HG02885 (cell line): ENCODE measurements around the gene ALG12.
A peak's percentile ranks its signal among the peaks of the same experiment; 100 is the strongest.
"Not testable (repeated sequence)": the region's sequence is repeated elsewhere in the genome, so short reads cannot be mapped to it uniquely, and the experiment has no call there.

Source experiments
- ATAC-seq: cut with Tn5 transposase; IDR thresholded peaks from one replicate; pipeline ENCODE4 v1.9.1; 2021; ENCODE audit warnings: mild to moderate bottlenecking; ENCODE audit not compliant: unreplicated experiment, poor library complexity

ALG12 gene

GRCh38 chr22:49947296-49947622 lies 29.0 kb upstream of the ALG12 start:
- no peak for ATAC-seq

DNA sequence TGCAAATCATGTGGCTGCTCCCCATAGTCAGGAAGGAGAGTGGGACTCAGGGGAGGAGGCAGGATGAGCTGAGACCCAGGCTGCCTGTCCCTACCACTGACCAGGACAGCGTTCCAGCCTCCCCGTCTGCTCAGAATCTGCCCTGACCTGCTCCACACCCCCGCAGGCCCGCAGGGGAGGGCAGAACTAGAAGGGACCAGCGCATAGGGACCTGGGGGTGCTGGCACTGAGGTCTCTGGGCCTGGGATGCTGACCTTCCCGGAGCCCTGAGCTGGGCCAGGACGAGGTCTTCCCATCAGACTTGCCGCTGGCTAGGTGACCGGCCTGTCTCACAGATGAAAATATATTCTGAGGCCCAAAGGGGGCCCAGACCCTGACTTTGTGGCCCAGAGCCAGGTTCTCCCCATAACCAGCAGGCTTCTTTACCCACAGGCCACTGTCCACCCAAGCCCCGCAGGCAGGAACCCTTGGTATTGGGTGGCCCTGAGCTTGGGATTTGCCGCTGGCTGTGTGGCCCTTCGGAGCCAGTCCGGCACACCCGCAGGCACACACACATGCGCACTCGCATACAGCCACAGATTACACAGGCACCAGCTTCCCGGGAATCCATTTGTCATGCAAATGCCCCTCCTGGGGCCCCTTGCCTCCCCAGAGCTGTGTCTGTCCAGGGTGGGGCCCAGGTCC lies 28.5 kb upstream of the ALG12 start:
- ATAC-seq, result no peak

DNA sequence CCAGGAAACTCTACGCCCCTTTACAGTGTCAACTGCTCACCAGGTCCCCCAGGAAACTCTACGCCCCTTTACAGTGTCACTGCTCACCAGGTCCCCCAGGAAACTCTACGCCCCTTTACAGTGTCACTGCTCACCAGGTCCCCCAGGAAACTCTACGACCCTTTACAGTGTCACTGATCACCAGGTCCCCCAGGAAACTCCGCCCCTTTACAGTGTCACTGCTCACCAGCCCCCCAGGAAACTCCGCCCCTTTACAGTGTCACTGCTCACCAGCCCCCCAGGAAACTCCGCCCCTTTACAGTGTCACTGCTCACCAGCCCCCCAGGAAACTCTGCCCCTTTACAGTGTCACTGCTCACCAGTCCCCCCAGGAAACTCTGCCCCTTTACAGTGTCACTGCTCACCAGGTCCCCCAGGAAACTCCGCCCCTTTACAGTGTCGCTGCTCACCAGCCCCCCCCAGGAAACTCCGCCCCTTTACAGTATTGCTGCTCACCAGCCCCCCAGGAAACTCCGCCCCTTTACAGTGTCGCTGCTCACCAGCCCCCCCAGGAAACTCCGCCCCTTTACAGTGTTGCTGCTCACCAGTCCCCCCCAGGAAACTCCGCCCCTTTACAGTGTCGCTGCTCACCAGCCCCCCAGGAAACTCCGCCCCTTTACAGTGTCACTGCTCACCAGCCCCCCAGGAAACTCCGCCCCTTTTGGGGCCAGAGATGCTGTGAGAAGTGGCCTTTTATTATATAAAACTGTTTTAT lies 27.0 kb upstream of the ALG12 start:
- not testable (repeated sequence) for ATAC-seq

GRCh38 chr22:49944399-49944891 lies 26.2 kb upstream of the ALG12 start:
- no peak for ATAC-seq

- no peak for ATAC-seq
These were observed 25.6 kb upstream of the ALG12 start for GRCh38 chr22:49943771-49944398.

DNA sequence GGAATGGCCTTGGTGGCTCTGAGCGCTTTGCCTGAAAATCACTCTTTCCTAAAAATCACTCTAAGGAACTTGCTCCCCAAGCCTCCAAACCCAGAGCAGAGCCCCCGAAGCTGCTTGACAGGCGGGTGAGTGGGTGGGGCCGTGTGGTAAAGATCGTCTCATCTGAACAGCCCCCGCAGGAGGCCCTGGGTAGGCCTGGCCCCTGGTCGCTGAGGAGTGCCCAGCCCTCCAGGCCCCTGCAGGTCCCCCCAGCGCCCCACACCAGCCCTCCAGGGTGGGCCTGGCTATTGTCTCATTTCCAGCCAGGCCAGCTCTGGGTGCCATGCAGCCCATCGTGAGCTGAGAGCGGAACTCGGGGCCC lies 25.1 kb upstream of the ALG12 start:
- ATAC-seq, result no peak

DNA sequence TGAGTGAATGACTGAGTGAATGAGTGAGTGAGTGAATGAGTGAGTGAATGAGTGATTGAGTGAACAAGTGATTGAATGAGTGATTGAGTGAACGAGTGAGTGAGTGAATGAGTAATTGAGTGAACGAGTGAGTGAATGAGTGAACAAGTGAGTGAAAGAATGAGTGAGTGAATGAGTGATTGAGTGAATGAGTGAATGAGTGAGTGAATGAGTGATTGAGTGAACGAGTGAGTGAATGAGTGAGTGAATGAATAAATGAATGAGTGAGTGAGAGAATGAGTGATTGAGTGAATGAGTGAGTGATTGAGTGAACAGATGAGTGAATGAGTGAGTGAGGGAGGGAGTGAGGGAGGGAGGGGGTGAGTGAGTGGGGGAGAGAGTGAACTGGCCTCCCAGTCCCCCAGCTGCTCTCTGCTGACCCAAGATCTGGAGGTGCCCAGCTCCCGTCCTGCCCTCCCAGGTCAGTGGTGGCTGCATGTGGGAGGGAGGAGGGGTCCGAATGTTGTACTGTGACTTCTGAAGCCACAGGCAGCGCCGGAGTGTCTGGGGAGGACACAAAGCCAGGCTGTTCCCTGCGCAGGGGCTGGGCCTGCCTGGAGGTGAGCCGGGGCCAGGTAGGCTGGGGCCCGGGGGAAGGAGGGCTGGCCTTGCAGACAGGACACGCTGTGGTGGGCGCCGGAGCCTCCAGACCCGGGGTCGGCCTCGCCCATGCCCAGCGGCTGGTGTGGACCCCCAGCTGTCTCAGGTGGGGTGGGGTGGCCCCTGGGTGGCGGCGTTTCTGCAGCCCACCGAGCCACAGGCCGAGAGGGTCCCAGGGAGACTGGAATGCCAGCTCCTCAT lies 24.5 kb upstream of the ALG12 start:
- no peak for ATAC-seq

- no peak for ATAC-seq
These were observed 23.5 kb upstream of the ALG12 start for GRCh38 chr22:49941507-49942316.

DNA sequence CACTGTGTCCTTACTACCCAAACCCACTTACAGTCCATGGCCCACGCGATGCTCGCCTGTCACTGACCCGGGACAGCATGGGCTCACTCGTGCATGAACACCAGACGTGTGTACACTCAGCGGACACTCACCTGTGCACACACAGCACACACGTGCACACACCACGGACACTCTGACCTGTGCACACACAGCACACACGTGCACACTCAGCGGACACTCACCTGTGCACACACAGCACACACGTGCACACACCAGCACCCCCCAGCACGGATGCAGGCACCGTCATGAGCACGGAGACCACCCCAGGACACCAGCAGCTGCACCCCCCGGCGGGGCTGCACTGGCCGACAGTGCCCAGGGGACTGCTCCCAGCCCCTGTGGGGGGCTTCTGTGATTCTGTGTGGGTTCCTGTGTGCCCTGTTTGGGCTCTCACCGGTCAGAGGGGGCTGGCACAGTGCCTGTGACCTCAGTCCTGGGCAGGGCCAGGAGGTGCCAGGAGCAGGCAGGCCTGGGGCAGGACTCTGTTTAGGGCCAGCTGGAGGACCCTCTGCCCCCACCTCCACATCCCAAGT lies 20.4 kb upstream of the ALG12 start:
- ATAC-seq, result no peak

- no peak for ATAC-seq
These were observed 19.7 kb upstream of the ALG12 start for GRCh38 chr22:49937758-49938564.

- ATAC-seq, result no peak
These were observed 18.9 kb upstream of the ALG12 start for GRCh38 chr22:49936973-49937757.

DNA sequence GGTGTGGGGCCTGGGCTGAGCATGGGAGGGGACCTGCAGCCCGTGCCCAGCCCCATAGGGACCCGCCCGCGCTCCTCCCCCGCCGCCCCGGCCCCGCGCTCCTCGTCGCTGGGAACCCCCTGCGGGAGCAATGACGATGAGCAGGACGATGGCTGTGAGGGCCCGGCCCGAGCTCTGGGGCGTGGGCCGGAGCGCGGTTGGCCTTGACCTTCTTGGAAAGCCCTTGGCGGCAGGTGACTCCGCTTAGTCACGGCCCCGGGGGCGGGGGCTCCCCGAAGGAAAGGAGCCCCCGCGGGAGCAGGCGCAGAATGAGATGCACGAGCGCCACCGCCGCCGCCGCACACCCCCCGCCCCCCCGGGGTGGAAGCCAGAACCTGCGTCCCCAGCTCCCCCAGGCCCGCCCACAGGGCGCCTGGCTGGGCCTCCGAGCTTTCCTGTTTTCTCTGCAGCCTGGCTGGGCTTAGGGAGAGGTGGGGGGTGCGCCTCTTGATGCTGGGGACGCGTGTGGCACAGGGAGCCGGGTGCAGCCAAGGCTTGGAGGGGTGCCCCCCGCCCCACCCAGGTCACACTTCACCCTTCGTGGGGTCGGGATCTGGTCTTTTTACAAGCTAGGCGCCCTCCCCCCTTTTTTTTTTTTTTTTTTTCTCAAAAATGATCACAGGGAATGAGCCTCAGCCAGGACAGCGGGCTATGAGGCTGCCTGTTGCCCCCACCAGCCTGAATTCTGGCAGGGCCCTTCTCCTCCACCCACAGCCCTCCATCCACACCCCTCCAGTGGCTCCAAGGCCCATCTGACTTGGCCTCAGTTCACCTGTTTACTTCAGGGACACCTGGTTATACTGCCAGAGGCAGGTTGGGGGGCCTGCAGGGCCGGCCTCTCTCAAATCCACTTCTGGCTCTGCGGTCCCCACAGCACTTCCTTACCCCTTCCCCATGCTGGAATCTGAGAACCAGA lies 18.1 kb upstream of the ALG12 start:
- peak; percentile 68 for ATAC-seq

- ATAC-seq, result no peak
These were observed 17.3 kb upstream of the ALG12 start for GRCh38 chr22:49935561-49935960.

DNA sequence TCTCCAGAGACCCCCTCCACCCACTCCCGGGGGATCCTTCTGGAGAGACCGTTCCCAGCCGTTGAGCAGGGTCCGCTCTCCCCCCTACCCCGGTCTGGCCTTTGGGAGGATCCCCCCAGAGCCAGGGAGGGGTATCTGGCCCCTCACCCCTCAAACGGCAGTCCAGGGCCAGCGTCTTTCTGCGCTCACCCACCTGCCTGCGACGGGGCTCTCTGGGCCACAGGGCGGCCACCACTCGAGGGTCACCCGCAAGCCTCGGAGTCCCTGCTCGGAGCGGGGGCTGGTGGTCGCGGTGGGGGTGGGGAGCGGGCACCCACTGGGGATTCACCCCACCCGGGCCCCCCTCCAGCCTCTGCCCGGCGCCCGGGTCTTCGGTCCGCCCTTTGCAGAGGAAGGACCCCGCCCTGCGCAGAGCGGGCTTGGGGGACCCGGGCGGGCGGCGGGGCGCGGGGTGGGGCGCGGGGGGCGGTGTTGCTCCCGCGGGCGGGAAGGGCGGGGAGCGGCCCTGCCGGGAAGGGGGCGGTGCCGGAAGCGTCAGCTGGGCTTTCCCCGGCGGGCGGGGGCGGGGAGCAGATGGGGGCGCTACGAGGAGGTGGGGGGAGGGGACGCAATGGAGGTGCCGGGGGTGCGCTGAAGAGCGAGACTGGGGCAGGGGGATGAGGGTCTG lies 16.8 kb upstream of the ALG12 start:
- ATAC-seq, result no peak

DNA sequence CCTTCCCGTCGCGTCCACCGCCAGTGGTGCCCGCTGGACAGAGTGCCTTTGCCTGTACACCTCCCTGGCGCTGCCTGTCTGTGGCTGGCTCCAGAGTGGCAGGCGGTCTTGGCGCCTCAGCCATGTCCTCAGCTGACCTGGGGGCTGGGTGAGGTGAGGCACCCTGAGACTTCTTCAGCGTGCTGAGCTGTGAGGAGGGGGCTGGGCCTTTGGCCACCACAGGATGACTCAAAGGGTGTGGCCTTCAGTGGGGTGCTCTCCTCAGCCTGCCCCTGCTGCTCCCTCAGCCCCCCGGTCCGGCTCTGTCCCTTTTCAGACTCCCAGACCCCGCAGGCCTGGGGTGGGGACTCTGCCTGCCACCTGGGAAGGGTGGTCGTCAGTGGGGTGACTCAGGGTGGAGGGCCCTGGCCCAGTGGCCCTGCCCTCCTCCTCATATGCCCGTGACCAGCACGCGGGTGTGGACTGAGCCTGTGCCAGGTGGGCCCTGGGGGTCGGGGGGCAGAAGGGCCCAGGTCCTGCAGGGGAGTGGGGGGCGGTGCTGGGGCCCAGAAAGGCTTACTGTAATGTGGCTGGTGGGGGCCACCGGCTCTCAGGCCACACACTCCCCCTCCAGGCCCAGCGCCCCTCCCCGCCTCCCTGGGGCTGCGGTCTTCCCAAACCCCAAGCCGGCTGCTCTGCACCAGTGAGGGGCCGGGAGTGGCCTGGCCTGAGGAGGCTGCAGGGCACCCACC lies 16.1 kb upstream of the ALG12 start:
- no peak for ATAC-seq
